Progenitor cell of endocrine pancreas (in vitro differentiated cells): ENCODE data around the gene MLH3. TPM values are rescaled to one million over a fixed set of nuclear protein-coding genes. Genes with fewer than 3 reads are reported as not detected.

Experiments used
- DNase-seq: peaks from one replicate; pipeline ENCODE4 v3.0.0; 2021; ENCODE audit warnings: low spot score; ENCODE audit not compliant: unreplicated experiment
- H3K27ac Mint-ChIP-seq: 2 replicates; pipeline ENCODE4 v1.8.0; 2021; ENCODE audit warnings: mild to moderate bottlenecking, moderate library complexity, mixed read lengths
- H3K27me3 Mint-ChIP-seq: 2 replicates; pipeline ENCODE4 v1.8.0; 2021; ENCODE audit warnings: mixed read lengths
- H3K36me3 Mint-ChIP-seq: 2 replicates; pipeline ENCODE4 v1.8.0; 2022; ENCODE audit warnings: mixed read lengths; ENCODE audit not compliant: insufficient read depth
- H3K4me1 Mint-ChIP-seq: 2 replicates; pipeline ENCODE4 v1.8.0; 2021; ENCODE audit warnings: low read depth, mixed read lengths
- H3K4me3 Mint-ChIP-seq: 2 replicates; pipeline ENCODE4 v1.8.0; 2021; ENCODE audit warnings: low read depth, mild to moderate bottlenecking, moderate library complexity, mixed read lengths
- H3K9me3 Mint-ChIP-seq: 2 replicates; pipeline ENCODE4 v1.8.0; 2021; ENCODE audit warnings: low read depth, mixed read lengths
- total RNA-seq: library from RNA; stranded (reverse); gene quantifications from 2 replicates; pipeline ENCODE4 v1.2.1, GENCODE V29; 2021
- TF ChIP-seq, protein P1 (sequence below): fragments of 200-600 bp; sonication (generic); IDR thresholded peaks from one replicate; pipeline ENCODE4 v1.5.0; 2021; ENCODE audit warnings: antibody characterized with exemption, mild to moderate bottlenecking; ENCODE audit not compliant: unreplicated experiment

MLH3 gene
- total RNA-seq, 1 donor from 2014 or later, result 30.8 TPM

GRCh38 chr14:75088153-75088552 is 36.9 kb upstream of the MLH3 start:
- no peak for DNase-seq
- H3K36me3 Mint-ChIP-seq, result peaks cover 24% of the 10 kb centered on the region

GRCh38 chr14:75084513-75084912 is 33.2 kb upstream of the MLH3 start:
- Mint-ChIP-seq H3K27ac (no peak overlapping the region), H3K27me3 (no peaks in the 10 kb centered on the region), H3K4me3 (no peak overlapping the region), H3K9me3 (no peaks in the 10 kb centered on the region), H3K36me3 (peaks cover 17% of the 10 kb centered on the region), H3K4me1 (peaks cover 8% of the 10 kb centered on the region)
- DNase-seq, result no peak
- TF ChIP-seq, protein P1, sequence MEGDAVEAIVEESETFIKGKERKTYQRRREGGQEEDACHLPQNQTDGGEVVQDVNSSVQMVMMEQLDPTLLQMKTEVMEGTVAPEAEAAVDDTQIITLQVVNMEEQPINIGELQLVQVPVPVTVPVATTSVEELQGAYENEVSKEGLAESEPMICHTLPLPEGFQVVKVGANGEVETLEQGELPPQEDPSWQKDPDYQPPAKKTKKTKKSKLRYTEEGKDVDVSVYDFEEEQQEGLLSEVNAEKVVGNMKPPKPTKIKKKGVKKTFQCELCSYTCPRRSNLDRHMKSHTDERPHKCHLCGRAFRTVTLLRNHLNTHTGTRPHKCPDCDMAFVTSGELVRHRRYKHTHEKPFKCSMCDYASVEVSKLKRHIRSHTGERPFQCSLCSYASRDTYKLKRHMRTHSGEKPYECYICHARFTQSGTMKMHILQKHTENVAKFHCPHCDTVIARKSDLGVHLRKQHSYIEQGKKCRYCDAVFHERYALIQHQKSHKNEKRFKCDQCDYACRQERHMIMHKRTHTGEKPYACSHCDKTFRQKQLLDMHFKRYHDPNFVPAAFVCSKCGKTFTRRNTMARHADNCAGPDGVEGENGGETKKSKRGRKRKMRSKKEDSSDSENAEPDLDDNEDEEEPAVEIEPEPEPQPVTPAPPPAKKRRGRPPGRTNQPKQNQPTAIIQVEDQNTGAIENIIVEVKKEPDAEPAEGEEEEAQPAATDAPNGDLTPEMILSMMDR, result no peak

More at GRCh38 chr14:75088153-75088552, 36.9 kb upstream of the MLH3 start:
- Mint-ChIP-seq H3K9me3 (no peaks in the 10 kb centered on the region), H3K4me1 (no peaks in the 10 kb centered on the region), H3K27me3 (no peaks in the 10 kb centered on the region), H3K27ac (no peak overlapping the region), H3K4me3 (no peak overlapping the region)
- TF ChIP-seq, protein P1, result no peak

DNA sequence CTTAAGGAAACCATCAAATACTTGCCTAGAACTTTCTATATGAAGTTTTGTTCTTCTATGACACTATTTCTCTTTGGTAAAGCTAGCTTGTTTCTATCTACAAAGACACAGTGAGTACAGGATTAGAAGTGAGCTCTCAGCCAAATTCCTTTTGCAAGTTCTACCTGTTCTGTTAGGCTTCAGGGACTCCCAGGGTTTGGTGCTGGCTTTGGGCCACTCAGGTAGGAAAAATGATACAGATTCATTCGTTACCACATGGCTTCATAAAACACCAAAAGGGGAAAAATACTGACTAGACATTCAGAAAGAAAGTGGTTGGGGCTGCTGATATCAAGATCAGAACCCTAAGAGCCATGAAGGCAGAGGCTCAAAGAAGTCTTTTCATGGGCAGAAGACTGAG is 32.0 kb upstream of the MLH3 start:
- no peak for DNase-seq
- Mint-ChIP-seq H3K27me3 (no peaks in the 10 kb centered on the region), H3K9me3 (no peaks in the 10 kb centered on the region), H3K4me1 (peaks cover 8% of the 10 kb centered on the region), H3K27ac (no peak overlapping the region), H3K36me3 (peaks cover 14% of the 10 kb centered on the region), H3K4me3 (no peak overlapping the region)
- TF ChIP-seq, protein P1, result no peak

GRCh38 chr14:75081660-75082229 is 30.5 kb upstream of the MLH3 start:
- TF ChIP-seq, protein P1, result no peak
- peak overlapping the region; percentile 10 for H3K27ac Mint-ChIP-seq
- no peaks in the 10 kb centered on the region for H3K27me3 Mint-ChIP-seq
- peaks cover 7% of the 10 kb centered on the region for H3K36me3 Mint-ChIP-seq
- no peak overlapping the region for H3K4me3 Mint-ChIP-seq
- no peak for DNase-seq
- H3K9me3 Mint-ChIP-seq, result no peaks in the 10 kb centered on the region
- peaks cover 8% of the 10 kb centered on the region for H3K4me1 Mint-ChIP-seq

DNA sequence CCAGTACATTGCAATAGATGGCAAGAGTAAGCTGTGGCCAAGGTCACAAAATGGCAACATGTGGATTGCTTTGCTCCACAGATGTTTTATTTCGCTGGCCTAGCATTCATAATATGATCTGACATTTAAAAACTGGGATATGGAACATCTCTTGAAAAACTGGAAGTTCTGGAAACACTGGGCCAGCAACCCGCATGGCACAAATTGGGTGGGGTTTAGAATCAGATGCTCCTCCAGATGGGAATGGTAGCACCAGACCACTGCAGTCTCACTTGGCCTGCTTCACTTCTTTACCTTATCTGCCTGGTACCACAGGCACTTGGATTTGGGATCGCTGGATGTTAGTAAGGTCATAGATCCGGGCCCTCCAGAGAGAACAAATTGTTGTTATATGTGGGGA is 28.3 kb upstream of the MLH3 start:
- H3K4me3 Mint-ChIP-seq, result no peak overlapping the region

More for the DNA sequence above, 28.3 kb upstream of the MLH3 start:
- Mint-ChIP-seq H3K27me3 (no peaks in the 10 kb centered on the region), H3K9me3 (no peaks in the 10 kb centered on the region), H3K27ac (no peak overlapping the region), H3K36me3 (peaks cover 2% of the 10 kb centered on the region), H3K4me1 (peaks cover 8% of the 10 kb centered on the region)
- TF ChIP-seq, protein P1, result no peak
- no peak for DNase-seq
